Esophagus squamous epithelium (tissue), 5 donors: ENCODE data around the gene SLC25A51. TPM values are rescaled to one million over a fixed set of nuclear protein-coding genes. Genes with fewer than 3 reads are reported as not detected.

Experiments used
- DNase-seq: peaks from one replicate; lab custom pipeline; 2025; lab: John Stamatoyannopoulos, UW
- H3K27ac ChIP-seq, 4 donors: fragments of 200-600 bp; sonication (generic); one replicate each; pipeline ENCODE4 v1.5.1; 2016 to 2019; ENCODE audit warnings: mild to moderate bottlenecking in 1 of 4
- H3K27me3 ChIP-seq, 4 donors: fragments of 200-600 bp; sonication (generic); 1 replicate in 3 of 4; 2 replicates in 1 of 4; pipeline versions ENCODE4 v1.5.1 to v1.6.0; 2017 to 2021; ENCODE audit warnings: antibody characterized with exemption in 1 of 4
- H3K36me3 ChIP-seq, 3 donors: fragments of 200-600 bp; sonication (generic); one replicate each; pipeline ENCODE4 v1.5.1; 2016 to 2019
- H3K4me1 ChIP-seq, 3 donors: fragments of 200-600 bp; sonication (generic); one replicate each; pipeline ENCODE4 v1.5.1; 2017 to 2019
- H3K4me3 ChIP-seq, 4 donors: fragments of 200-600 bp; sonication (generic); 1 replicate in 3 of 4; 2 replicates in 1 of 4; pipeline ENCODE4 v1.5.1; 2016 to 2019; ENCODE audit warnings: mild to moderate bottlenecking in 2 of 4, moderate library complexity in 1 of 4
- H3K9me3 ChIP-seq, 3 donors: fragments of 200-600 bp; sonication (generic); one replicate each; pipeline ENCODE4 v1.5.1; 2016 to 2019
- POLR2A ChIP-seq, 4 donors: fragments of 450-650 bp; IDR thresholded peaks; one replicate each; pipeline ENCODE4 v1.6.1; 2017; ENCODE audit warnings: antibody characterized with exemption in 4 of 4, mild to moderate bottlenecking in 4 of 4, moderate library complexity in 3 of 4
- WGBS, 2 donors: methylation state at CpG; one replicate each; pipeline ENCODE4 v1.1.5; 2018; 5-methylcytosine and 5-hydroxymethylcytosine counted together
- intact Hi-C: fragments of 100-400 bp; cut with DNase I; formaldehyde crosslinking; loops from one replicate; pipeline ENCODE4 v1.15.0; 2022
- total RNA-seq, 4 donors: library from RNA; depleted of rRNA; stranded (reverse); fragments of >200 nt; gene quantifications; one replicate each; pipeline ENCODE4 v1.1.0, GENCODE V29; 2016
- TF ChIP-seq, protein P1 (sequence below), 6 experiments: fragments of 450-650 bp in 4 of 6; fragments of 200-600 bp in 2 of 6; sonication (generic) in 2 of 6; IDR thresholded peaks; one replicate each; pipeline ENCODE4 v1.5.1; 2016 to 2019; ENCODE audit warnings: antibody characterized with exemption in 6 of 6, mild to moderate bottlenecking in 4 of 6, moderate library complexity in 4 of 6
- donor health status: DM: yes; HTN: yes; CAD: no.

Gene SLC25A51, protein sequence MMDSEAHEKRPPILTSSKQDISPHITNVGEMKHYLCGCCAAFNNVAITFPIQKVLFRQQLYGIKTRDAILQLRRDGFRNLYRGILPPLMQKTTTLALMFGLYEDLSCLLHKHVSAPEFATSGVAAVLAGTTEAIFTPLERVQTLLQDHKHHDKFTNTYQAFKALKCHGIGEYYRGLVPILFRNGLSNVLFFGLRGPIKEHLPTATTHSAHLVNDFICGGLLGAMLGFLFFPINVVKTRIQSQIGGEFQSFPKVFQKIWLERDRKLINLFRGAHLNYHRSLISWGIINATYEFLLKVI
- 10 to 100 TPM; 18.2 to 30.3 (median 20.3) TPM for total RNA-seq

DNA sequence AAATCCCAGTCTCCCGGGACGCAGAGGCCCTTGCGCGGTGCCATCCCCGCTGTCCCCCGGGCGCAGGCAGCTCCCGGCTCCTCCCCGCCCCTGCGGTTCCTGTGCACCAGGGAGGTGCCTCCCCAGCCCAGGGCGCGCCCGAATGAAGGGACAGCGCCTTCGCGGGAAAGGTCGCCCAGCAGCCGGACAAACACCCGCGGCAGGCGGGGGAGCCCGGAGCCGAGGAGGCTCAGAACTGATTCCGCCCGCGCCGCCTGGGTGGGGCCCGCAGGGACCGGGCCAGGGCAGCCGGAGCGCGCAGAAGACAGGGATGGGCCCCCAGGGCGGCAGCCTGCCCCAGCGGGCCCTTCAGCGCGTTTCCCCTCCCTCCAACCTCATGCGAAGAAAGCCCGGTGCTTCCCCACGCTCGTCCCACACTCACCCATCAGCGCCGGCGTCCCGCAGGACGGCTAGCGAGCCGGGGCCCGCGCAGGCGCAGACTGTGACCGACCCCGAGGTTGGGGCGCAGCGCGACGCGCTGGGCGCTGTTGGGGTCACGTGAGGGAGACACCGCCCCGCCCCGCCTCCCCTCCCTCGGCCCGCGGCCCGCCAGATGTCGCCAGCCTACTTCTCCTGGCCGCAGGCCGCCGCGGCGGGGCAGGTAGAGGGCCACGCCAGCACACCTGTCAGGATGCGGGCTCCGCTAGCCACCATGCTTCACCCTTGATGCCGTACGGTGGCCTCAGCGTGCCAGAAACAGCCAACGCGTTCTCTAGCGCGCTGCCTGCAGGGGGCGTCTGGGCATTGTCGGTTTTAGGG lies at the start of gene SLC25A51:
Gene SLC25A51, minus strand, starts transcription at position 481 of the 798 bp plus-strand sequence. CDS start 15,577 bp downstream, outside the sequence.
- peaks cover 7 to 33% (median 15%) of the 10 kb centered on the region in 3 donors for H3K4me1 ChIP-seq
- no peaks in the 10 kb centered on the region for H3K9me3 ChIP-seq
- TF ChIP-seq POLR2A (IDR thresholded peaks at IDR 0.05) = peak in 2 of 4 donors; percentile 48 to 77
- TF ChIP-seq, protein P1, sequence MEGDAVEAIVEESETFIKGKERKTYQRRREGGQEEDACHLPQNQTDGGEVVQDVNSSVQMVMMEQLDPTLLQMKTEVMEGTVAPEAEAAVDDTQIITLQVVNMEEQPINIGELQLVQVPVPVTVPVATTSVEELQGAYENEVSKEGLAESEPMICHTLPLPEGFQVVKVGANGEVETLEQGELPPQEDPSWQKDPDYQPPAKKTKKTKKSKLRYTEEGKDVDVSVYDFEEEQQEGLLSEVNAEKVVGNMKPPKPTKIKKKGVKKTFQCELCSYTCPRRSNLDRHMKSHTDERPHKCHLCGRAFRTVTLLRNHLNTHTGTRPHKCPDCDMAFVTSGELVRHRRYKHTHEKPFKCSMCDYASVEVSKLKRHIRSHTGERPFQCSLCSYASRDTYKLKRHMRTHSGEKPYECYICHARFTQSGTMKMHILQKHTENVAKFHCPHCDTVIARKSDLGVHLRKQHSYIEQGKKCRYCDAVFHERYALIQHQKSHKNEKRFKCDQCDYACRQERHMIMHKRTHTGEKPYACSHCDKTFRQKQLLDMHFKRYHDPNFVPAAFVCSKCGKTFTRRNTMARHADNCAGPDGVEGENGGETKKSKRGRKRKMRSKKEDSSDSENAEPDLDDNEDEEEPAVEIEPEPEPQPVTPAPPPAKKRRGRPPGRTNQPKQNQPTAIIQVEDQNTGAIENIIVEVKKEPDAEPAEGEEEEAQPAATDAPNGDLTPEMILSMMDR (IDR thresholded peaks at IDR 0.05) = peak; percentile 84 to 97 (median 94)
- peaks cover 0 to 15% (median 0%) of the 10 kb centered on the region in 3 donors for H3K36me3 ChIP-seq
- peak within 1 kb of the TSS; percentile 80 to 93 (median 90) for H3K27ac ChIP-seq
- no peaks in the 10 kb centered on the region for H3K27me3 ChIP-seq
- 0 to 1% methylated on average over 5 to 28 of the region's 84 CpGs for WGBS, 2 donors
- intact Hi-C loops = loop anchor here (10.0 kb wide), 1 partner anchor 309 kb away; the partner anchor contains the start of gene TOMM5
- peak; percentile 55 for DNase-seq
- peak within 1 kb of the TSS; percentile 53 to 86 (median 78) for H3K4me3 ChIP-seq

DNA sequence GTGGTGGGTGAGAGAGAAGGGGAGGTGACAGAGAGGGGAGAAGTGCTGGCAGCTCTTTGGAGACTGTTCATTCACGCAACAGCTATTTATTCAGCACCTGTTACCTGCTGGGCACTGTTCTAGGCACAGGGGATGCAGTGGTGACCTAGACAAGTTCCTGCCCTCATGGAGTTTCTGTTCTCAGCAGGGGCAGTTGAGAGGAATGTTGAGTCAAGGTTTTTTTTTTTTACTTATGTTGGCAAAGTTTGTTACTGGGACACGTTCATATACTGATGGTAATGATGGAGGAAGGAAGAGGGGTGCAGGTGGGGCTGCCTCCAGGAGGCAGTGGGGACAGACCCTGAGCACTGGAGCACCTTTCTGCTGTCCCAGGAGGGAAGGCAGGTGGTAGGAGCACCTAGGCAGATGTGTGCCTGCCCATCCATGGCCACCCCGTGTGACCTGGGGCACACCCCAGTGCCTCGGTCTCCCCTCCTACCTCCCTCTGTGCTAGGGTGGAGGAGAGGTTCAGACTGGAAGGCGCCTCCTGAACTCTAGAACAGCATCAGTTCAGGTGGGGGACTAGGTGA lies 49.4 kb upstream of the SLC25A51 start:
- H3K27me3 ChIP-seq = no peaks in the 10 kb centered on the region
- peaks cover 21 to 56% (median 22%) of the 10 kb centered on the region in 3 donors for H3K4me1 ChIP-seq
- H3K4me3 ChIP-seq = no peak overlapping the region
- no peaks in the 10 kb centered on the region for H3K9me3 ChIP-seq
- peak overlapping the region; percentile 72 to 86 (median 81) for H3K27ac ChIP-seq
- no peak for TF ChIP-seq POLR2A (IDR thresholded peaks at IDR 0.05)
- TF ChIP-seq, protein P1 (IDR thresholded peaks at IDR 0.05) = no peak
- WGBS, 2 donors = 65 to 71% methylated on average over 4 to 5 of the region's 5 CpGs
- peaks cover 0 to 74% (median 0%) of the 10 kb centered on the region in 3 donors for H3K36me3 ChIP-seq
- DNase-seq = no peak
- intact Hi-C loops = no loop called here

DNA sequence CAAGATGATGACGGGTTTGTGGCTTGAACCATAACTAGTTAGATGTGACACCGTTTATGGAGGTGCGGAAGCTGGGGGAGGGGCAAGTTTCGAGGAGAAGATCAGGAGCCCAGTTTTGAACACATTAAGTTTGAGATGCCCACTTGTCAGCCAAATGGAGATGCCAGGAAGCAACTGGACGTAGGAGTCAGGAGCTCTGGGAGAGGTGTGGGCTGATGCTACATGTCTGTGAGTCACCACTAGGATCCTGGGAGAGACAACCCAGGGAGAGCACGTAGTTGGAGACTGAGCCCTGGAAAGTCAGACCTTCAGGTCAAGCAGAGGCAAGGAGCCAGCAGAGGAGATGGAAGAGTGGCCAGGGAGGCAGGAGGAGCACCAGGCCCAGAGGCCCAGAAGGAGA lies 48.8 kb upstream of the SLC25A51 start:
- no peak overlapping the region for H3K4me3 ChIP-seq
- DNase-seq = no peak
- intact Hi-C loops = no loop called here
- H3K4me1 ChIP-seq = peaks cover 21 to 56% (median 22%) of the 10 kb centered on the region in 3 donors
- peak overlapping the region in 3 of 4 donors; percentile 72 to 86 (median 86) for H3K27ac ChIP-seq
- 63 to 69% methylated on average over 6 of the region's 6 CpGs for WGBS, 2 donors
- no peaks in the 10 kb centered on the region for H3K9me3 ChIP-seq
- peaks cover 0 to 74% (median 3%) of the 10 kb centered on the region in 3 donors for H3K36me3 ChIP-seq
- no peak for TF ChIP-seq POLR2A (IDR thresholded peaks at IDR 0.05)
- H3K27me3 ChIP-seq = no peaks in the 10 kb centered on the region

DNA sequence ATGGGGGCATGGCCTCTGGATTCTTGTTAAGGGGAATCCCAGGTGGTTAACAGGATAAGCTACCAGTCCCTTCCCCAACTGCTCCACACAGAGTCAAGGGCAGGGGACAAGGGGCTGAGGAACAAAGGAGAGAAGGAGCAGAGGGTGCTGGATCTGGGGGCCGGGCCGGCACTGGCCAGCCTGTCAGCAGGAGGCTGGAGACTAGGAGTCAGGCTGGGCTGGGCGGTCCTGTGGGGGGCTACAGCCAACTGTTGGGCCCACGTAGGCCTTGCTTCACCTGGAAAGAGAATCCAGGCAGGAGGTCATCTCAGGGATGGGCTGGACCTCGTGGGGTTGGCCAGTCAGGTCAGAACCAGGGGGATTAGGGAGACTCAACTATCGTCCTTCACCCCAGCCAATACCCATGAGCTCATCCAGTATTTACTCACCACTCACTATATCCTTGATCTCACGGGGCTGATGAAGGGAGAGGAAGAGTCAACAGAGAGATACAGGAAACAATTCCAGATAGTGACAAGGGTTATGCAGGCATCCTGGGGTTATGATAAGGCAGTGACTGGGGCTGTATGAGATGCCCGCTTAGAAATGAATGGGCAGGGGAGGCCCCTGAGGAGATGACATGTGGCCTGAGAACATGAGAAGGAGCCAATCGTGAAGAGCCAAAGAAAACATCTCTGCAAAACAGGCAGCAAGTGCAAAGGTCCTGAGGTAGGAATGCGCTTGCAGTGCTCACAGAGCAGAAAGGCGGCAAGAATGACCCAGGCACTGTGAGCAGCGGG lies 47.9 kb upstream of the SLC25A51 start:
- Histone ChIP-seq H3K4me1 (peaks cover 13 to 49% (median 17%) of the 10 kb centered on the region in 3 donors), H3K27ac (peak overlapping the region in 2 of 4 donors; percentile 17 to 47), H3K4me3 (no peak overlapping the region), H3K27me3 (no peaks in the 10 kb centered on the region), H3K9me3 (no peaks in the 10 kb centered on the region), H3K36me3 (peaks cover 3 to 82% (median 12%) of the 10 kb centered on the region in 3 donors)
- TF ChIP-seq, protein P1 (IDR thresholded peaks at IDR 0.05) = no peak
- TF ChIP-seq POLR2A (IDR thresholded peaks at IDR 0.05) = no peak
- intact Hi-C loops = no loop called here
- no peak for DNase-seq
- WGBS, 2 donors = 85 to 86% methylated on average over 10 to 12 of the region's 12 CpGs

DNA sequence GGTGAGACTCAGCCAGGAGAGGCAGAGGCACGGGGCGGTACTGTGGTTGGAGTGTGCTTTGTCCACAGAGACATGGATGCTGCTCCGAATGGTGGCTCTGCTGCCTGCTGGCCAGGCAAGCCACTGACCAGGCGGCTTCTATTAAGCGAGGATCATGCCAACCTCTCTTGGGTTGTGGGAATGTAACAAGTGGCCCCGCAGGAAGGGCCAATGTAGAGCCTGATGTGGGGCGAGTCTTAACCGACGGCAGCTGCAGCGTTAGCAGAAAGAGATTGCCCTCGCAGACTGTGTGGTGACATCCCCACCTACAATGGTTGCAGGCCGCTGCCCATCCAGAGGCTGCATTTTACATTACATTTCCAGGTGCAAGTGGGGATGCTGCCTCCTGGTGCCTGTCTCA lies 46.6 kb upstream of the SLC25A51 start:
- H3K4me3 ChIP-seq = no peak overlapping the region
- peaks cover 13 to 86% (median 16%) of the 10 kb centered on the region in 3 donors for H3K36me3 ChIP-seq
- no peaks in the 10 kb centered on the region for H3K9me3 ChIP-seq
- H3K27ac ChIP-seq = no peak overlapping the region
- TF ChIP-seq, protein P1 (IDR thresholded peaks at IDR 0.05) = no peak
- no peak for TF ChIP-seq POLR2A (IDR thresholded peaks at IDR 0.05)
- H3K4me1 ChIP-seq = peaks cover 13 to 45% (median 17%) of the 10 kb centered on the region in 3 donors
- 89 to 100% methylated on average over 4 to 11 of the region's 12 CpGs for WGBS, 2 donors
- intact Hi-C loops = no loop called here
- no peaks in the 10 kb centered on the region for H3K27me3 ChIP-seq
- no peak for DNase-seq
